GM23338 (cell line): ENCODE results near the gene CCNL1.

Experiments
- CTCF ChIP-seq, 2 experiments: fragments of 200-600 bp in 1 of 2; sonication (generic) in 1 of 2; conservative IDR thresholded peaks; 2 replicates each; pipeline versions ENCODE4 v1.5.1 to v1.6.1; 2016 to 2017; ENCODE audit warnings: antibody characterized with exemption in 2 of 2, low read depth in 2 of 2, mild to moderate bottlenecking in 2 of 2, moderate library complexity in 1 of 2
- EZH2 ChIP-seq: fragments of 200-600 bp; sonication (generic); IDR thresholded peaks from one replicate; pipeline ENCODE4 v1.8.0; 2017; ENCODE audit warnings: antibody characterized with exemption, mild to moderate bottlenecking, low read depth; ENCODE audit not compliant: unreplicated experiment
- EZH2phosphoT487 ChIP-seq: fragments of 200-600 bp; sonication (generic); IDR thresholded peaks from one replicate; pipeline ENCODE4 v1.8.1; 2018; ENCODE audit warnings: antibody characterized with exemption; ENCODE audit not compliant: unreplicated experiment
- POLR2AphosphoS5 ChIP-seq: IDR thresholded peaks from 2 replicates; pipeline ENCODE4 v1.6.1; 2016; ENCODE audit warnings: antibody characterized with exemption, low read depth
- TF ChIP-seq, protein P1 (sequence below): IDR thresholded peaks from one replicate; pipeline ENCODE4 v1.6.1; 2018; ENCODE audit warnings: antibody characterized with exemption; ENCODE audit not compliant: unreplicated experiment

DNA sequence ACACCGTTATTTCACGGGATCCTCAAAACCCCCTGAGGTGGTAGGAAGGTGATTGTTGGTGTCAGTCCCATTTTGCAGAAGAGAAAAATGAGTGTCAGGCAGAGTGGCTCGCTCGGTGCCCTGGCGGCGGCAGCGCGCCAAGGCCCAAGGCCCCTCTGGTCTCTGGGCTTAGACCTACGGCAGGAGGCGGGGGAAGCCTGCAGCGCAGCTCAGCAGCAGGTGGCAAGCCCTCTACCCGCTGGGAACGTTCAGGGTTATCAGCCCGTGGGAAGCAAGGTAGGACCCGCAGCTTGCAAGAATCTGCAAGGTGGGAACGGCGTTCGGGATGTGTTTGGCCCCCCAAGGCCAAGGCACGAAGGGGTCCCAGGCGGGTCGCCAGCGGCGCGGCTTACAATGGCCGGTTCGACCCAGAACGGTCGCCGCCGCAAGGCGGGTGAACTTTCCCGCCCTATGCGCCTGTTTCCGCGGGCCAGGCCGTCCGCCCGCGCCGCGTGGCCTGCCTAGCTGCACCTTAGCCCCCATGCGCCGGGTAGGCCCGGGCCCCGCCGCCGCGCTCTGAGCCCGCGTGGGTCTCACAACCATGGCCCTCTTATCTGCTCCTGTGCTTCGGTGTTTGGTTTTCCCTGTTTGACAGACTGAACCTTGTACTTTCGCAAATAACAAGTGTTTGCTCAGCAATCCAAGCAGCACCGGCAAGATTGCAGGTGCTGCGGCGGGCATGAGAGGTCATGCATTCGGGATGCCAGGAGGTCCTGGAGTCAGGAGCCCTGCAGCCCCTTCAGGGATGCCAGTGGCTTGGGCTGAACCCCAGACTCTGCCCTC lies 39.7 kb downstream of the CCNL1 start:
- TF ChIP-seq CTCF (conservative IDR thresholded peaks at IDR 0.05; ENCODE audit: low read depth in 2 of 2) = peak; percentile 5 to 31; a peak in 2 of 4 replicates
- no peak for TF ChIP-seq POLR2AphosphoS5
- TF ChIP-seq EZH2 = no peak
- TF ChIP-seq EZH2phosphoT487 = no peak
- TF ChIP-seq, protein P1, sequence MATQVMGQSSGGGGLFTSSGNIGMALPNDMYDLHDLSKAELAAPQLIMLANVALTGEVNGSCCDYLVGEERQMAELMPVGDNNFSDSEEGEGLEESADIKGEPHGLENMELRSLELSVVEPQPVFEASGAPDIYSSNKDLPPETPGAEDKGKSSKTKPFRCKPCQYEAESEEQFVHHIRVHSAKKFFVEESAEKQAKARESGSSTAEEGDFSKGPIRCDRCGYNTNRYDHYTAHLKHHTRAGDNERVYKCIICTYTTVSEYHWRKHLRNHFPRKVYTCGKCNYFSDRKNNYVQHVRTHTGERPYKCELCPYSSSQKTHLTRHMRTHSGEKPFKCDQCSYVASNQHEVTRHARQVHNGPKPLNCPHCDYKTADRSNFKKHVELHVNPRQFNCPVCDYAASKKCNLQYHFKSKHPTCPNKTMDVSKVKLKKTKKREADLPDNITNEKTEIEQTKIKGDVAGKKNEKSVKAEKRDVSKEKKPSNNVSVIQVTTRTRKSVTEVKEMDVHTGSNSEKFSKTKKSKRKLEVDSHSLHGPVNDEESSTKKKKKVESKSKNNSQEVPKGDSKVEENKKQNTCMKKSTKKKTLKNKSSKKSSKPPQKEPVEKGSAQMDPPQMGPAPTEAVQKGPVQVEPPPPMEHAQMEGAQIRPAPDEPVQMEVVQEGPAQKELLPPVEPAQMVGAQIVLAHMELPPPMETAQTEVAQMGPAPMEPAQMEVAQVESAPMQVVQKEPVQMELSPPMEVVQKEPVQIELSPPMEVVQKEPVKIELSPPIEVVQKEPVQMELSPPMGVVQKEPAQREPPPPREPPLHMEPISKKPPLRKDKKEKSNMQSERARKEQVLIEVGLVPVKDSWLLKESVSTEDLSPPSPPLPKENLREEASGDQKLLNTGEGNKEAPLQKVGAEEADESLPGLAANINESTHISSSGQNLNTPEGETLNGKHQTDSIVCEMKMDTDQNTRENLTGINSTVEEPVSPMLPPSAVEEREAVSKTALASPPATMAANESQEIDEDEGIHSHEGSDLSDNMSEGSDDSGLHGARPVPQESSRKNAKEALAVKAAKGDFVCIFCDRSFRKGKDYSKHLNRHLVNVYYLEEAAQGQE = no peak
